GM12874 (cell line): ENCODE data around the gene RARA.

Experiments
- CTCF ChIP-seq: IDR thresholded peaks from 2 replicates; pipeline ENCODE4 v1.5.1; 2011; ENCODE audit warnings: low read depth, mild to moderate bottlenecking, control low read depth, low read length, moderate library complexity; ENCODE audit not compliant: insufficient read depth

The RARA gene

GRCh38 chr17:40278414-40278813, 30.6 kb upstream of the RARA start:
- TF ChIP-seq CTCF: no peak

- TF ChIP-seq CTCF: no peak
Measured at GRCh38 chr17:40279402-40279801, 29.6 kb upstream of the RARA start.

- TF ChIP-seq CTCF: no peak
Measured at GRCh38 chr17:40281663-40282062, 27.3 kb upstream of the RARA start.

GRCh38 chr17:40283662-40284061, 25.3 kb upstream of the RARA start:
- no peak for TF ChIP-seq CTCF

GRCh38 chr17:40284085-40284713, 24.8 kb upstream of the RARA start:
- no peak for TF ChIP-seq CTCF

GRCh38 chr17:40286473-40286872, 22.5 kb upstream of the RARA start:
- TF ChIP-seq CTCF: no peak

- no peak for TF ChIP-seq CTCF
Measured at GRCh38 chr17:40287159-40287493, 21.9 kb upstream of the RARA start.
